ENCODE data around the gene PRTFDC1.
"Not testable (repeated sequence)": the region's sequence is repeated elsewhere in the genome, so short reads cannot be mapped to it uniquely, and the experiment has no call there.

The PRTFDC1 gene

GRCh38 chr10:24965051-24965450 lies 12.6 kb upstream of the PRTFDC1 start:
- DNase-seq (ENCODE audit: low read depth) = no peak

GRCh38 chr10:24963521-24964041 lies 11.2 kb upstream of the PRTFDC1 start:
- DNase-seq (ENCODE audit: low read depth) = no peak

DNA sequence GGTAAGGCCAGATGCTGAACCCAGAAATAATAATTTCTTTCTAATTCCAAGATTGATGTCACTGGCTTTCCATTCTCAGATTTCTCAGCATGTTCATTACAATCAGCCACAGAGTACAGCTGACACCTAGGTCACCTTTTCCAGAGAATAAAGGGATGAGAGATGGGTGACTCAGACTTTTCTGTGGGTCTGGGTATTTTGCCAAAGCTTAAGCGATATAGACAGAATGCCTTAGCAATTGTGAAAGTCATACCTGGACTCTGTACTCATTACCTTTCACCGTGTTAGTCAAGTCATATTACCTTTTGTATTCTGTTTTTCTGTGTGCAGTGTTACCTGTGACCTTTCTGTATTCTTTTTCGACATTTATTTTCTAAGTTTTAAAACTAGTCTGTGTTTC lies 10.6 kb upstream of the PRTFDC1 start:
- DNase-seq (ENCODE audit: low read depth) = no peak

- DNase-seq (ENCODE audit: low read depth) = no peak
Observed at GRCh38 chr10:24961582-24961981, 9.2 kb upstream of the PRTFDC1 start.

- no peak for DNase-seq (ENCODE audit: low read depth)
Observed at GRCh38 chr10:24959382-24959730, 7.0 kb upstream of the PRTFDC1 start.

DNA sequence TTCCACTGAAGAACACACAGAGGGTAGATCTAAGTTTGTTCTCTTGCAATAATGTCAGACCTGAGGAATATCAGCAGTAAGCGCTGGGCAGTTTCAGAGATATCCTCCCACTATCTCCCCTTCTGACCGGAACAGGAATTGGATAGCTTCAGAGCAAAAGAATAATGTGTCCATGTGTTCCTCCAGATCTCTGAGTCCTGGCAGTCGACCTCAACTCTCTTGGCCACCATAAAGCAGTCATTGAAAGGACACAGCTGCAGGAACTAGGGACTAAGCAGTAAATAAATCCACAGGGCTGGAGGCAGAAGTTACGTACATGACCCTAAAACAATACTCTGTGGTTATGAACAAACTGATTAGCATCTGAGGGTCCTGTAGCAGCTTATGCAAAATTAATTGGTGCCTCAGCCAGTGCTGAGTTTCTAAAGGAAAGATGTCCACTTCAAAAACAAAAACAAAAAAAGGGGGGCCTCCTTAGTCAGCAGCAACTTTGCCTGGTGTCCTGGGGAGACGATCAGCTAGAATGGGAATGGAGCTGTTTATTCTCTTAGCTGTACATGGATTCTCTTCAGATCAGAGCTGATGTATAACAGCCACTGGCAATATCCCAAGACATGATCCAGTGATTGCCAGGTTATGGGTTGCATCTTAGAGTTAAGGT lies 6.4 kb upstream of the PRTFDC1 start:
- DNase-seq (ENCODE audit: low read depth) = no peak

GRCh38 chr10:24958091-24958720 lies 5.8 kb upstream of the PRTFDC1 start:
- DNase-seq (ENCODE audit: low read depth) = no peak

GRCh38 chr10:24957624-24958051 lies 5.2 kb upstream of the PRTFDC1 start:
- DNase-seq (ENCODE audit: low read depth) = not testable (repeated sequence)

DNA sequence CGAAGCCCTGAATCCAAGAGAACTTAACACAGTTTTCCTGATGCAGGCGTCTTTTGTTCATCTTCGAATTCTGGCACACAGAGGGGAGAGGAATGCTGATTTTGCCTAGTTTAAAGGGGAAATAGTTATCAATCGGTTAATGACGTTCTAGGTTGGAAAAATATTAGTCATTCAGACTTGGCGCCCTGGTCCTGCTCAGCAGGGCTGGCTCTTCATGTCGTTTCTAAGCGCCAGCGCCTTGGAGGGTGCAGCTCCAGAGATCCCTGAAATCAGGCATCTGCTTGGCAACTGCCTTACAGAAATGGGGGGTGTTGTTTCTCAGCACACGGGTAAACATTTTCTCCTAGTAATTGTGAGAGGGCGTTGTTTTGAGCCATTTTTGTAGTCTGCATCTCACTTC lies 1.3 kb upstream of the PRTFDC1 start:
- DNase-seq (ENCODE audit: low read depth) = no peak

DNA sequence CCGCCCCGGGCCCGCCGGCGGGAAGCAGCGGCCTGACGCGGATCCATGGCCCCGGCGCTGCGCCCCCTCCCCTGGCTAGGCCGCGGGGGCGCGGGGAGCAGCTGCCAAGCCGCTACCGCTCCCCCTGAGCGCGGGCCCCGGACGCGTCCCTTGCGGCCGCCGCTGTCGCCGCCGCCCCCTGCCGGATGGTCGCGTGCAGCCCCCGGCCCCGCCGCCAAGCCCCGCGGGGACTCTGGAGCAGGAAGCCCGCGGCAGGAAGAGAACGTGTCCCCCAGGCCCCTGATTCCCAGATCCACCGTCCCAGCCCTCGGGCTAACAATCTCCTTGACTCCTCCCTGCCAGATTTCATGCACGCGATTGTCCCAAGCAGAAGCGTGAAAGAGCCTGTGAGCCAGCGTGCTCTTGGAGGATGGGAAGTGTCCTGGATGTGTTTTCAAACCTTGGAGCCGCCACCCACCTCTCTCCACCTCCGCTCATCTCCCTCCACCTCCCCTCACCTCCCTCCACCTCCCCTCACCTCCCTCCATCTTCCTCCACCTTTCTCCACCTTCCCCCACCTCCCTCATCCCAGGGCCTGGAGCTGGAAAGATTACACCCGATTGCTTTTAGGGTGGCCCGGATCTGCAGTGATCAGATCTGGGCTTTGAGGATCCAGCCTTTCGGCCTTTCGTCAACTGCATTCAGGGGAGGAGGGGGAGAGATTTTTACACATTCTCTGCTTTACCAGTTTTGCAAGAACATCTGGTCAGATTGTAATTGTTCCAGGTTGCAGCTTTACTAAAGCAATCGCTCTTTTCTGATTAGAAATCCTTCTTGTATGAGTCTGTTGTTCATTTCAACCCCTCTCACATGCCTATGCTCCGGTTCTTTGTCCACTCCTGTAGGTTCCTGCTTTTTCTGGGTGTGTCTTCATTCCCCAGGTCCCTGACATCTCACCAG lies 570 bp upstream of the PRTFDC1 start:
- peak; percentile 16 for DNase-seq (ENCODE audit: low read depth)

DNA sequence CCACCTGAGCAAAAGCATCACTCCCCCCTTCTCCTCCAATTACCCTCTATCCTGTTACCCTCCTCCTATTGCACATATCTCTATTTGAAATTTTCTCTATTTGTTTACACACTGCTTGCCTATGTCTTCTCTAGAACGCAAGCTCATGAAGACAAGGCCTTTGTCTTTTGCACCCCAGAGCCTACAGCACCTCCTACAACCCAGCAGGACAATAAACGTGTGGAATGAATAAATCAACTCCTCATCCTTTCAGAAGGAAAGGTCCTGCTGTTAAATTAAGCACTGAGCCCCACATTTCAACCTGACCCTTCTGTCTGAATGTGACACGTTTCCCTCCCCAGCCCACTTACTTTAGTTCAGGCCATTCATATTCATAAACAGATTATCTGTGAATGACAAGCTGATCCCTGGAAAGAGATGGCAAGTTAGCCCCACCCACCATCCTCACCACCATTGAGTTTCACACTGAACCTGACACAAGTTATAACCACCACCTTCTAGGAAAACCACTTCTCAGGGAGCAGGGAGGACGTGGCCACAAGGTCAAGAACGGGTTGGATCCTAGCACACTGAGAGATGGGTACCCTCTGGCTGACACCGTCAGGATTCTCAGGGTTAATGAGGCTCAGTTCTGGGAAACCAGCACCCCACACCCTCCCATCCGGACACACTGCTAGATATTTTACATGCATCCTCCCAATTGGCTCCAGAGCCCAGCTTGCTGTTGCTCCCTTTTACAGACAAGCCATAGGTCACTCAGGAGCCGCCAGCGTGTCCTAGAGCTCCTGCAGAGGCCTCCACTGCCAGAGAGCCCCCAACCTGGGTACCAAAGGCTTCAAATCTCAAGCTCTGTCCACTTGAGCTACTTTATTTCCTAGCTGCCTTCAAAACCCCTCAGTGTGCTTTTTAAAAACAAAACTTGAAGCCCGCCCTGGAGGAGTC lies 934 bp downstream of the PRTFDC1 start:
- no peak for DNase-seq (ENCODE audit: low read depth)

GRCh38 chr10:24950439-24950838 lies 2.0 kb downstream of the PRTFDC1 start:
- no peak for DNase-seq (ENCODE audit: low read depth)

DNA sequence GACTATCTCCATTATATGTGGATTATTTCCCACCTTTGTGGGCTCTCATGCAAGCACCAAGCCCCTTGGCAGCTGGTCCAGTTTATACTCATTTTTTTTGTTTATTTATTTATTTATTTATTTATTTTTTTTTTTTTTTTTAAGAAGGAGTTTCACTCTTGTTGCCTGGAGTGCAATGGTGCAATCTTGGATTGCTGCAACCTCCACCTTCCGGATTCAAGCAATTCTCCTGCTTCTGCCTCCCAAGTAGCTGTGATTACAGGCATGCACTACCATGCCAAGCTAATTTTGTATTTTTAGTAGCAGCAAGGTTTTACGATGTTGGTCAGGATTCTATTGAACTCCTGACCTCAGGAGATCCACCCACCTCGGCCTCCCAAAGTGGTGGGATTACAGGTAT lies 2.8 kb downstream of the PRTFDC1 start:
- DNase-seq (ENCODE audit: low read depth) = no peak

GRCh38 chr10:24947304-24948097 lies 4.9 kb downstream of the PRTFDC1 start:
- no peak for DNase-seq (ENCODE audit: low read depth)

DNA sequence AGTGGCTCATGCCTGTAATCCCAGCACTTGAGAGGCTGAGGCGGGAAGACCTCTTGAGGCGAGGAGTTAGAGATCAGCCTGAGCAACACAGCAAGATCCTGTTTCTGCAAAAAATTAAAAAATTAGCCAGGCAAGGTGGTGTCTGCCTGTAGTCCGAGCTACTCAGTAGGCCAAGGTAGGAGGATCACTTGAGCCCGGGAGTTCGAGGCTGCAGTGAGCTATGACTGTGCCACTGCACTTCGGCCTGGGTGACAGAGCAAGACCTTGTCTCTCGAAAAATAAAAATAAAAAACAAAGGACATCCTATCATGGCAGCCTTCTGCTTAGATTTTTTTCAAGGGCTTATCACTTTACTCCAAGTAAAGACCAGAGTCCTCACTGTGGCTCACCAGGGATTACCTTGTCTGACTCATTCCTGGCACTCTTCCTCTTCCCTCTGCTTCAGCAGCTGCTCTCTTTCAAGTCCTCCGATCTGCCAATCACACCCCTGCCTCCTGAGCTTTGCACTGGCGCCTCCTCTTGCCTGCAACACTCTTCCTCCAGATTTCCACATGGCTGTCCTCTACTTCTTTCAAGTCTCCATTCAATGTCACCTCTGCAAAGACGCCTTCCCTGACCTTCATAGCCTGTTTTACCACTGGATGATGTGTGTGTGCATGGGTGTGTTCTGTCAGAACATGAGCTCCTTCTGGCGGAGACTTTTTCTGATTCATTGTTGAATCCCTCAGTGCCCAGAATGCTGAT lies 7.7 kb downstream of the PRTFDC1 start:
- DNase-seq (ENCODE audit: low read depth) = no peak

DNA sequence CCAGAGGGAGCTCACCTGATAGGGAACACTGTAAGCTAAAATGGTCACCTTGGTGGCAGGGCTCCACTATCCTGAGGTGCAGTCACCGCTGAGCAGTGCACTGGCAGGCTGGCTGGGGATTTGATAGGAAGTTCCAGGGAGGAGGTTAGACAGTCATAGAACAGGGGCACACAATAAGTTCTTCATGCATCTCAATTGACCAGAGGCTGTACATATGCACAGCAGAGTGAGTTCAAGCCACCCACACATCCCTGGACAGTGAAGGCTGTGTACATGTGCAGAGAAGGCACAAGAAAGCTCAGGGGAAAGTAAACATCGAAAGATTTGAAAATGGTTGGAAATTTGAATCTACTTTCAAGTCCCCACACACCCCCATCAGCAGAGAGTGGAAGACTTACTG lies 13.9 kb downstream of the PRTFDC1 start:
- DNase-seq (ENCODE audit: low read depth) = no peak

- DNase-seq (ENCODE audit: low read depth) = no peak
Observed at GRCh38 chr10:24938076-24938475, 14.3 kb downstream of the PRTFDC1 start.

DNA sequence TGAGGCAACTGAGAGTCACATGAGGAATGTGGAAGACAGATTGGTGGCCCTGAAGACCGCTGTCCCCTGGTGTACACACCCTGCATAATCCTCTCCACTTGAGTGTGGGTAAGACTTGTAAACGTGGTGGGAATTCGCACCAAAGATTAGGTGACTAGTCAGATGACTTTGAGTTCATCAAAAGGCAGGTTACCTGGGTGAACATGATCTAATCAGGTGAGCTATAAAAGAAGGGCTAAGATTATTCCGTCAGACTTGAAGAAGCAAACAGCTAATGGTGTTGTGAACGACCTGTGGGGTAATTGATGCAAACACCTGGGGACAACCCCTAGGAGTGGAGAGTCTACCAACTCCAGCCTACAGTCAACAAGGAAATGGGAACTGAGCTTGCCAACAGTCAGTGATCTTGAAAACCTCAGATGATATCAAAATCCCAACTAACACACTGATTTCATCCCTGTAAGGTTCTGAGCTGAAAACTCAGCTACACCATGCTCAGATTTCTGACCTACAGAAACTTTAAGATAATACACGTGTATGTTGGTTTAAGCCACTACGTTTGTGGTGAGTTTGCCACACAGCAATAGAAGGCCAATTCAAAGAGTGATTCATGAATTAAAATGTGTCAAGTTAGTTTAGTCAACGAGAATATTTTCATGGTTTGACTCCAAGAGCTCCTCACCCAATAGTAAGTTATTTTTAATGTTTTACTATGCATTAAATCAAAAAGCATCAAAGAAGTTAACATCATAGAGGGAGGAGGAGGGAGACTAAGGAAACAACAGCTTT lies 16.7 kb downstream of the PRTFDC1 start:
- no peak for DNase-seq (ENCODE audit: low read depth)

GRCh38 chr10:24931236-24931635 lies 21.2 kb downstream of the PRTFDC1 start:
- no peak for DNase-seq (ENCODE audit: low read depth)

Measured in stimulated activated CD8-positive, alpha-beta memory T cell treated with anti-CD3 and anti-CD28 coated beads, Interleukin-4, amount 100 ng/mL, for 24 hours (primary cell).